Ectodermal cell (in vitro differentiated cells): ENCODE data around the gene NTHL1.

Experiments used
- H3K27ac ChIP-seq: 2 replicates; pipeline ENCODE4 v1.7.0; 2013; ENCODE audit warnings: mild to moderate bottlenecking, low read depth, low read length; ENCODE audit not compliant: insufficient read depth, poor library complexity, severe bottlenecking
- H3K27me3 ChIP-seq: 2 replicates; pipeline ENCODE4 v1.7.0; 2013; ENCODE audit warnings: mild to moderate bottlenecking, low read length; ENCODE audit not compliant: insufficient read depth, control insufficient read depth, poor library complexity, severe bottlenecking
- H3K36me3 ChIP-seq: one replicate; pipeline ENCODE4 v1.7.0; 2013; ENCODE audit warnings: low read length; ENCODE audit not compliant: control insufficient read depth, insufficient read depth
- H3K4me1 ChIP-seq: one replicate; pipeline ENCODE4 v1.7.0; 2013; ENCODE audit warnings: low read length; ENCODE audit not compliant: control insufficient read depth, insufficient read depth
- H3K4me3 ChIP-seq: 2 replicates; pipeline ENCODE4 v1.7.0; 2013; ENCODE audit warnings: low read depth, low read length, control low read depth; ENCODE audit not compliant: insufficient read depth
- H3K9me3 ChIP-seq: 2 replicates; pipeline ENCODE4 v1.7.0; 2013; ENCODE audit warnings: mild to moderate bottlenecking, low read length, moderate library complexity; ENCODE audit not compliant: control insufficient read depth
- WGBS, 2 experiments: methylation state at CpG; one replicate each; pipeline ENCODE4 v1.1.7; 2013; ENCODE audit warnings: missing lambda C conversion rate in 2 of 2; 5-methylcytosine and 5-hydroxymethylcytosine counted together

Gene NTHL1

DNA sequence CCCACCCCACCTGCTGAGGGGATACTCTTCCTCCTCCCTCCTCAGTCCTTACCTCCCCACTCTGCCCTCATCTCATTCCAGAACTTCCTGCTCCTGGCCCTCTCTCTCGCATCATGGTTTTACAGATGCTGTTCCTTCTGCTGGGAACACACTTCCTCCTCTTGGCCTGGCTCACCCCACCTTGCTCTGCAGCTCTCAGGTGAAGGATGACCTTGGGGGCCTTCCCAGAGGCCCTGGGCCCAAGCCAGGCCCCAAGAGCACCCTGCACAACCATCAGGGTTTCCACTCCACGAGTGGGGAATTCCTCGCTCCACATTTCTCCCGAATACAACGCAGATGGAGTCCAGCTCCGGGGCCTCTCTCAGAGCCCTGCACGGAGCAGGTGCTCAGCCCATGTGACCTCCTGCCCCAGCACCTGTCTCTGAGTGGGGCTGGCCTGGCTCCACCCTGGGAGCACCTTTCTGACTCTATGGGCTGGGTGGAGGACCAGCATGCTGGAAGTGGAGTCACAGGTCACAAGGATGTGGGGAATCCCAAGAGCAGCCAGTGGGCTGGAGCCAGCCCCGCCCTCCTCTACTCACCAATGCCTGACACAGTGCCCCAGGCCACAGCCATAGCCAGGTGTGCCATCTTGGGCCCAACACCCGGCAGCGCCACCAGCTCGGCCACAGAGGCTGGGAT is 4.5 kb downstream of the NTHL1 start:
- Histone ChIP-seq H3K27me3 (no peaks in the 10 kb centered on the region), H3K4me1 (no peaks in the 10 kb centered on the region), H3K4me3 (no peak overlapping the region), H3K9me3 (no peaks in the 10 kb centered on the region), H3K36me3 (no peaks in the 10 kb centered on the region), H3K27ac (no peak overlapping the region)
- 96 to 97% methylated on average over 11 of the region's 11 CpGs for WGBS, 2 experiments

DNA sequence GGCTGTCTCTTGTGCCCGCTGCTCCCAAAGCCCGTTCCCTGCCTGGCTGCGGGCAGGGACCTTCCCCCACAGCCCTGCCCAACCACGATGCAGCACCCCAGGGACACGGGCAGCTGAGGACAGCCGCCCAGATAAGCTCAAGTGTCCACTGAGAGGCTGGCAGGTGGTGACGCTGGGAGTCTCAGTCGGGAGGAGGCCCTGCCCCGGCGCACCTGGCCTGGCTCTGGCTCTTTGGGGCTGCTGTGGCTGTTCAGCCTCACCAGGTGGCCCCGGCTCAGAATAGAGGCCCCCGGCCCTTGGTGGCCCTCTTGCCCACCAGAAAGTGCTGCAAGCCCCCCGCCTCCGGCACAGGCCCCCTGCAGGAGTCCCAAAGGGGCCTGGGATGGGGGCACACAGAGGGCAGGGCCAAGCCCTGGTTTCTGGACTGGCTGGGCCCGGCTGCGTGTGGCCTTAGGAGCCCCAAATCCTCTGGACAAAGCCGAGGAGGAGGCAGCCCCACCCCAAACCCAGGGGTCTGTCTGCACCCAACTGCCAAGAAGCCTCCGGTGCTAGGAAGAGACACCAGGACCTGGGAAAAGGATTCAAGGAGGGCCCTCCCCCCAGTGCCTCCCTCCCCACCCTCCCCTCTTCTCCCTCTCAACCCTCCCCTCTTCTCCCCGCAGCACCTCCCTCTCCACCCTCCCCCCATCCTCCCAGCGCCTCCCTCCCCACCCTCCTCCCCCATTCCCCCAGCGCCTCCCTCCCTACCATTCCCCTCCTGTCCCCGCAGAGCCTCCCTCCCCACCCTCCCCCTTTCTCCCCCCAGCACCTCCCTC is 5.3 kb downstream of the NTHL1 start:
- H3K4me3 ChIP-seq: no peak overlapping the region
- 91% methylated on average over 18 to 20 of the region's 22 CpGs for WGBS, 2 experiments
- no peaks in the 10 kb centered on the region for H3K4me1 ChIP-seq
- H3K9me3 ChIP-seq: no peaks in the 10 kb centered on the region
- no peaks in the 10 kb centered on the region for H3K27me3 ChIP-seq
- no peaks in the 10 kb centered on the region for H3K36me3 ChIP-seq
- H3K27ac ChIP-seq: no peak overlapping the region

DNA sequence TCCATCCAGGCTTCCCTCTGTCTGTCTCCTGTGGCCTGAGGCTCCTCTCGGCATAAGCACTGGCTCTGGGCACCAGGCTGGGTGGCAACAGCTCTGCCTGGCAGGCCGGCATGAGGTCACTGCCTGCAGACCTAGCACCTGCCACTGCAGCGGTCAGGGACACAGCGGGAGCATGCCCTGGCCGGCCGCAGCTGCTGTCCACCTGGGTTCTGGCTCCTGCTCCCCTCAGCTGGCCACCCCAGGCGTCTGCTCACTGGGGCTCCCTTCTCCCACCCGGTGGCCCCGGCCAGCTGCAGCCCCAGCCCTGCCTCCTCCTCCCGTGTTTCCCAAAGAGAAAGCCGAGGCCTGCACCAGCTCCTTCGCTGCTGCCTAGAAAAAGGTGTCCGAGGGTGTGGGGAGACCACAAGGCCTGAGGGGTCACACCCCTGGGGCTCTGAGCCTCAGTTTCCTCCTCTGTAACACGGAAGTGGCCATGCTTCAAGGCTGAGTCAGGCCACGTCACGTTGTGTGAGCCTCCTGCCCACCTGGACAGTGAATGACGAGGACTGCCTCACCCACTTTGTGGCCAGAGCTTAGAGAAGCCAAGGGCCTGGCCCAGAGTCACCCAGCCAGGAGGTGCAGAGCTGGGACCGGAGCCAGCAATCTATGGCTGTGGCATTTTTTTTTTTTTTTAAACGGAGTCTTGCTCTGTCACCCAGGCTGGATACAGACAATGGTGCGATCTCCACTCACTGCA is 6.7 kb downstream of the NTHL1 start:
- WGBS, 2 experiments: 92 to 94% methylated on average over 20 of the region's 20 CpGs
- no peak overlapping the region for H3K27ac ChIP-seq

DNA sequence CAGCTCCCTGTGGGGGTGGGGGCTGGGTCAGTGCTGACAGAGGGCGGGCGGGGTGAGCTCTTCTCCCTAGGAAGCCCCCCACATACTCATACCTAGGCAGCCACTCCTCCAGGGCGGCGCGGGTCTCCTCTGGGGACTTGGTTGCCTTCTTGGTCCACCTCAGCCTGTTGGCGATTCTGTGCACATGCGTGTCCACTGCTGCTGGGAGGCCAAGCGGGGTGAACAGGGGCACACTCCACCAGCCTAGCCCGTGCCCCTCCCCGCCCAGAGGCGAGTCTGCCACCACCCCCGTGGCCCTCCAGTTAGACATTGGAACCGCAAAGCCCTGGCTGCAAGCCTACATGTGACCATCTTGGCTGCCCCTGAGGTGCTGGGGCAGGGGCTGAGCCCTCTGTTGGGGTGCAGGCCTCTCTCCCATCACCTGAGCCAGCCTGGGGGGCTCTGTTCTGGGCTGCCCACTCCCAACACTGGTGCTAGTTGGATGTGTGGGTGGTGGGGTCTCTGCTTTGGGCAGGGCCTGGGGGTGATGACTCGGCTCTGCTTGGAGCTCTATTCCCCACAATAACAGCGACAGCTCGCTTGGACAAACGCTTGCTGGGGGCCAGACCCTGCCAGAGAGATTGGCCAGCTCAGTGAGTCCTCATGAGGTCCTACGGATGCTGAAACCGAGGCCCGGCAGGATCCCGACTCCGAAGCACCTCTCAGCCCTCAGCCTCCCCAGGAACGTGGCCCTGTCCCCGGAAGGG is 7.4 kb downstream of the NTHL1 start:
- Histone ChIP-seq H3K36me3 (no peaks in the 10 kb centered on the region), H3K4me3 (no peak overlapping the region), H3K4me1 (peaks cover 5% of the 10 kb centered on the region), H3K9me3 (no peaks in the 10 kb centered on the region), H3K27me3 (no peaks in the 10 kb centered on the region), H3K27ac (no peak overlapping the region)
- 94 to 95% methylated on average over 24 of the region's 24 CpGs for WGBS, 2 experiments

More for the DNA sequence above, 6.7 kb downstream of the NTHL1 start:
- no peaks in the 10 kb centered on the region for H3K9me3 ChIP-seq
- H3K4me3 ChIP-seq: no peak overlapping the region
- H3K4me1 ChIP-seq: no peaks in the 10 kb centered on the region
- no peaks in the 10 kb centered on the region for H3K27me3 ChIP-seq
- H3K36me3 ChIP-seq: no peaks in the 10 kb centered on the region

DNA sequence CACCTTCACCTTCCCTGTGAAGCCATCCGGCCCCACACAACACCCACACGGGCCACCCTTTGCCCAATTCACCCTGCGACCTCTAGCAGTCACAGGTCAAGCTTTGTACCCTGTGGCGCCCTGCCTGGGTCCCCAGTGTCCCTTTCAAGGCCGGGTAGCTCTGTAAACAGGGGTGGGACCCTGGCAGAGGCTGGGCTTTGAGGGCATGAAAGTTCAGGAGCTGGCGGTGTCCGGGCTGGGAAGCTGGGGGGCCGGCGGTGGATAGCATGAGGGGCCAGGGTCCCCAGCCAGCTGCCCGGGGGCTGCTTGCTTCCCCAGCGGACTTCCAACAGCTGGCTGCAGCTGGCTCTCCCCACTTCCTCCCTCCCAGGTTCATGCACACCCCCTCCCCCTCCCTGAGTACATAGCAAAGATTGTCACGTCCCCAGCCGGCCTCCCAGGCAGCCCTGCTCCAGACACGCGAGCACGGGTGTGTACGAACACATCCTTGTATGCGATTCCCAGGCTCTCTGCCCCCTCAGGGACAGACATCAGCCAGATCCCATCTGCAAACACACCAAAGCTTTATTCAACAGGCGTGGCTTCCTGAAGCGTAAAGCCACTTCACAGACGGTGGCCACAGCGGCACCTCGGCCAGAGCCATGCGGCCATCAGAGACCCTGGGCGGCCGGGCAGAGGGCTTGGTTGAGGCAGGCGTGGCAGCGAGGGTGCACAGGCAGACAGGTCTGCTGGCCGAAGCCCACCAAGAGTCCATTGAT is 8.2 kb downstream of the NTHL1 start:
- no peaks in the 10 kb centered on the region for H3K36me3 ChIP-seq
- H3K27ac ChIP-seq: no peak overlapping the region
- H3K4me3 ChIP-seq: no peak overlapping the region
- no peaks in the 10 kb centered on the region for H3K9me3 ChIP-seq
- H3K27me3 ChIP-seq: no peaks in the 10 kb centered on the region
- 90 to 91% methylated on average over 29 of the region's 29 CpGs for whole genome bisulfite sequencing, 2 experiments
- H3K4me1 ChIP-seq: peaks cover 8% of the 10 kb centered on the region

DNA sequence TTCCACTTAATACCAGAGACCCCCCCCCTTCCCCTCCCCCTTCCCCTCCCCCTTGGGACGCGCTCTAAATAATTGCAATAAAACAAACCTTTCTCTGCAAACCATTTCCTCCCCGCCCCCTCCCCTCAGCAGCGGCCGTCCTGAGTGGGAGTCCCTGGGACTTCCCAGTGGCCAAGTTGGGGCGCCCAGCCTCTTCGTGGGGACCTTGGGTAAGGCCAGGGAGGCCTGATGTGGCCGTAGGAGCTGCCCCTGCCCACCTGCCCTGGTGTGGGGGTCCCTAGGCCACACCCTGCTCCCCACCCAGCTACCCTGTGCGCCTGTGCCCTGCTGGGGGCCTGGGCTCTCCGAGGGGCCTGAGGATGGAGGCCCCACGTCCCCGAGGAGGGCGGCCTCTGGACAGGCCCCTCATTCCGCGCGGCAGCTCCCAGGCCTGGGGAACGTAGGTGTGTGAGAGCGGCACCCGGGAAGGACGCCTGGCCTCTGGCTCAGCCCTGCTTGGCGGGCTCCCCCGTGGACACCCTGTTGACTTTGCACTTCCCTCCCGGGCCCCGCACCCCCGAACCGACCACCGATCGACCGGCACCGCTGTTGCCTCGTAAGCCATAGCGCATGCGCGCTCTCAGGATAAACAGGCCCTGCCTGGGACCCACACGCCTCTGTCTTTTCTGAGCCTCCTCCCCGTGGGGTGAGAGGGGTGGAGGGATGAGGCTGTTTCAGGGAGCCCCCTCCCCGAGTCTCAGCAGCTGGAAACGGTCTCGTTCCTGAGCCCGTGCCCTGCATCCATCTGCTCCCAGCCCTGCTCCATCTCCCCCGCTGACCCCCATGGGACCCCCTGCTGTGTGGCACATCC is 9.0 kb downstream of the NTHL1 start:
- Histone ChIP-seq H3K36me3 (no peaks in the 10 kb centered on the region), H3K9me3 (no peaks in the 10 kb centered on the region), H3K27ac (no peak overlapping the region), H3K27me3 (no peaks in the 10 kb centered on the region), H3K4me3 (no peak overlapping the region), H3K4me1 (peaks cover 13% of the 10 kb centered on the region)
- 94% methylated on average over 39 to 41 of the region's 41 CpGs for WGBS, 2 experiments

DNA sequence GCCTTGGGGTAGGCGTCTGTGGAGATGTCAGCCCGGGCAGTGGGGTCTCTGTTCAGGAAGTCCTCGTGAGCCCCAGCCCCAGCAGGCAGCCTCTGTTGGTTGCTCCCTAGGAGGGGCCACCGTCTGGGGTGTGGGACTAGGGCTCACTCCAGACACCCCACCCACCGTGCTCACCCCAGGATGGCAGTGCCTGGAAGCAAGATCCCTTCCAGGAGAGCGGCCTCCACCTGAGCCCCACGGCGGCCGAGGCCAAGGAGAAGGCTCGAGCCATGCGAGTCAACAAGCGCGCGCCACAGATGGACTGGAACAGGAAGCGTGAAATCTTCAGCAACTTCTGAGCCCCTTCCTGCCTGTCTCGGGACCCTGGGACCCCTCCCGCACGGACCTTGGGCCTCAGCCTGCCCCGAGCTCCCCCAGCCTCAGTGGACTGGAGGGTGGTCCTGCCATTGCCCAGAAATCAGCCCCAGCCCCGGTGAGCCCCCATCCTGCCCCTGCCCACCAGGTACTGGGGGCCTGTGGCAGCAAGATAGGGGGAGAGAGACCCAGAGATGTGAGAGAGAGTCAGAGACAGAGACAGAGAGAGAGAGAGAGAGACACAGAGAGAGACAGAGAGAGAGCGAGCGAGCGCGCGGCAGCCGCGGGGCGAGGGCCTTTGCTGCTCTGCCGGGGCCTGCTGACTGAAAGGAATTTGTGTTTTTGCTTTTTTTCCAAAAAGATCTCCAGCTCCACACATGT is 9.8 kb downstream of the NTHL1 start:
- Histone ChIP-seq H3K4me3 (no peak overlapping the region), H3K36me3 (no peaks in the 10 kb centered on the region), H3K4me1 (peaks cover 18% of the 10 kb centered on the region), H3K27ac (no peak overlapping the region), H3K27me3 (no peaks in the 10 kb centered on the region), H3K9me3 (no peaks in the 10 kb centered on the region)
- 92 to 93% methylated on average over 29 of the region's 29 CpGs for WGBS, 2 experiments

DNA sequence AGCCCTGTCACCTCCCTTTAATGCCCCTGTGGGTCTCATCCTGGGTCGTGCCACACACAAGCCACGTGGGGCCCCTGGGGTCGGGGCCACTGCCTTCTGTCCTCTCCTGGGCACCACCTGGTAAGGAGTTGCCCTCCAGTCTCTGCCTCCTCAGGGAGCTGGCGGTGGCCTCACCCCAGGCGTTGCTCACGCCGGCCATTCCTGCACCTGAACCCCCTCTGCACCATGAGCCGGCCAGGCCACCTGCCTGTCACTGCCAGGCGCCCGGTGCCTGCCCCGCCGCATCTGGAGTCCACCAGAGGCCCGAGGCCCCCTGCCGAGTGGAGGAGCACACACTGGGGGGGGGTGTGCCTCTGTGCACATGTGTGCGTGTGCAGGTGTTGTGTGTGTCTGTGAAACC is 10.5 kb downstream of the NTHL1 start:
- Histone ChIP-seq H3K27ac (no peak overlapping the region), H3K36me3 (no peaks in the 10 kb centered on the region), H3K4me3 (no peak overlapping the region), H3K27me3 (no peaks in the 10 kb centered on the region), H3K9me3 (no peaks in the 10 kb centered on the region), H3K4me1 (peaks cover 18% of the 10 kb centered on the region)
- WGBS, 2 experiments: 94 to 95% methylated on average over 15 of the region's 15 CpGs
